Measurements from ENCODE around the gene PDGFC. TPM values are rescaled to one million over a fixed set of nuclear protein-coding genes. Genes with fewer than 3 reads are reported as not detected.
A peak's percentile ranks its signal among the peaks of the same experiment; 100 is the strongest.

PDGFC gene
- polyA plus RNA-seq, 3 donors, result 2.5 to 5.0 (median 4.9) TPM

DNA sequence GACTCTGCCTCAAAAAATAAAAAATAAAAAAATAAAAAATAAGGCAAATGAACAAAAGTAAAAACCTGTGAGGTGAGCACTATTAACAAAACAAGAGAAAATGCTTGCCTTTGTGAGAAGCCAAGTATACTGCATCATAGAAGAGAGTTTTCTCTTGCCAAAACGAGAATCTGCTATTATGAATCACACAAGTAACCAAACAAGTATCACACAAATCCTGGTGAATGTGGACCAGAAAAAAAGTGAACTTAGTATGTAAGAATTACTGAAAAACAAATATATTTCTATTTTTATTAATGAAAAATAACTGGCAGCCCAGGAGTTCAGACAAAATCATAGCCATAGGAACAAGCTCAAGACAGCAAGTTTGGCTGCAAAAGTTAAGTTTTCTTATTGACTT lies 193.5 kb downstream of the PDGFC start:
- H3K79me2 ChIP-seq (ENCODE audit: insufficient read depth, low read length), result no peaks in the 10 kb centered on the region
- Mint-ChIP-seq H3K4me1 (peaks cover 29% of the 10 kb centered on the region), H3K36me3 (peaks cover 2% of the 10 kb centered on the region in 2 donors), H3K4me3 (no peak overlapping the region), H3K27me3 (ENCODE audit: low read depth in 3 of 3) (no peaks in the 10 kb centered on the region), H3K27ac (peak overlapping the region in 3 of 7 donors; percentile 53 to 88 (median 72)), H3K9me3 (peaks cover 0 to 2% (median 0%) of the 10 kb centered on the region in 7 donors)
- no peak overlapping the region for H2AFZ ChIP-seq (ENCODE audit: insufficient read depth, low read depth, low read length, poor library complexity, severe bottlenecking)
- H3K9me3 ChIP-seq (replicated peaks in 1 of 2; ENCODE audit: control insufficient read depth in 1 of 2, insufficient read depth in 1 of 2, low read length in 2 of 2), result no peaks in the 10 kb centered on the region
- no CpG with 5 or more reads among the region's 1 CpG for WGBS (ENCODE audit: insufficient coverage)
- peaks cover 24 to 29% of the 10 kb centered on the region in 2 donors for H3K4me1 ChIP-seq (ENCODE audit: control insufficient read depth in 1 of 2, insufficient read depth in 2 of 2, low read length in 2 of 2)
- H3K27me3 ChIP-seq (ENCODE audit: control insufficient read depth in 2 of 2, insufficient read depth in 2 of 2, low read length in 2 of 2), result no peaks in the 10 kb centered on the region
- H3K27ac ChIP-seq (ENCODE audit: low read depth in 1 of 2, low read length in 2 of 2), result no peak overlapping the region
- no peak for TF ChIP-seq CTCF (IDR thresholded peaks at IDR 0.05)
- H3K9ac ChIP-seq (ENCODE audit: insufficient read depth, low read length, poor library complexity, severe bottlenecking), result no peak overlapping the region
- no peaks in the 10 kb centered on the region for H3K36me3 ChIP-seq (replicated peaks in 1 of 2; ENCODE audit: control insufficient read depth in 1 of 2, insufficient read depth in 2 of 2, low read length in 2 of 2)
- DNase-seq, result no peak
- no peaks in the 10 kb centered on the region for H4K20me1 ChIP-seq (ENCODE audit: insufficient read depth, low read length)
- intact Hi-C loops (cut with micrococcal nuclease), result no loop called here
- H3K4me2 ChIP-seq (replicated peaks; ENCODE audit: extremely low read depth, low read length, poor library complexity, severe bottlenecking), result no peak overlapping the region
- H3K4me3 ChIP-seq (replicated peaks in 1 of 3; ENCODE audit: low read depth in 2 of 3, low read length in 3 of 3), result no peak overlapping the region

GRCh38 chr4:156775813-156776212 lies 195.8 kb downstream of the PDGFC start:
- peak overlapping the region in 5 of 7 donors; percentile 26 to 70 (median 41) for H3K27ac Mint-ChIP-seq
- Histone ChIP-seq H3K79me2 (ENCODE audit: insufficient read depth, low read length) (no peaks in the 10 kb centered on the region), H3K9ac (ENCODE audit: insufficient read depth, low read length, poor library complexity, severe bottlenecking) (no peak overlapping the region), H3K36me3 (replicated peaks in 1 of 2; ENCODE audit: control insufficient read depth in 1 of 2, insufficient read depth in 2 of 2, low read length in 2 of 2) (no peaks in the 10 kb centered on the region), H3K4me2 (replicated peaks; ENCODE audit: extremely low read depth, low read length, poor library complexity, severe bottlenecking) (peak overlapping the region; percentile 33), H4K20me1 (ENCODE audit: insufficient read depth, low read length) (no peaks in the 10 kb centered on the region), H3K9me3 (replicated peaks in 1 of 2; ENCODE audit: control insufficient read depth in 1 of 2, insufficient read depth in 1 of 2, low read length in 2 of 2) (no peaks in the 10 kb centered on the region), H3K27ac (ENCODE audit: low read depth in 1 of 2, low read length in 2 of 2) (peak overlapping the region in 1 of 2 donors; percentile 53), H3K27me3 (ENCODE audit: control insufficient read depth in 2 of 2, insufficient read depth in 2 of 2, low read length in 2 of 2) (no peaks in the 10 kb centered on the region), H3K4me1 (ENCODE audit: control insufficient read depth in 1 of 2, insufficient read depth in 2 of 2, low read length in 2 of 2) (peaks cover 24 to 29% of the 10 kb centered on the region in 2 donors), H2AFZ (ENCODE audit: insufficient read depth, low read depth, low read length, poor library complexity, severe bottlenecking) (no peak overlapping the region), H3K4me3 (replicated peaks in 1 of 3; ENCODE audit: low read depth in 2 of 3, low read length in 3 of 3) (no peak overlapping the region)
- WGBS (ENCODE audit: insufficient coverage), result no CpG with 5 or more reads among the region's 1 CpG
- H3K9me3 Mint-ChIP-seq, result peaks cover 0 to under 1% (median 0%) of the 10 kb centered on the region in 7 donors
- H3K4me3 Mint-ChIP-seq, result peak overlapping the region in 1 of 2 donors; percentile 35
- peaks cover 33% of the 10 kb centered on the region for H3K4me1 Mint-ChIP-seq
- TF ChIP-seq CTCF (IDR thresholded peaks at IDR 0.05), result no peak
- H3K27me3 Mint-ChIP-seq (ENCODE audit: low read depth in 3 of 3), result no peaks in the 10 kb centered on the region
- peaks cover 2 to 3% of the 10 kb centered on the region in 2 donors for H3K36me3 Mint-ChIP-seq
- intact Hi-C loops (cut with micrococcal nuclease), result no loop called here
- DNase-seq, result peak; percentile 22 to 46 (median 41)

All from CD14-positive monocyte (primary cell).